ENCODE data around the gene ARHGAP6. TPM values are rescaled to one million over a fixed set of nuclear protein-coding genes. Genes with fewer than 3 reads are reported as not detected.

ARHGAP6 gene
- total RNA-seq, 1 experiment from 2014 or later = 0.07 TPM

GRCh38 chrX:11528623-11529022 is 137.1 kb downstream of the ARHGAP6 start:
- H3K9ac ChIP-seq (ENCODE audit: extremely low read depth, insufficient read length, low read length) = no peak overlapping the region
- H3K56ac ChIP-seq (ENCODE audit: insufficient read length, low read depth, low read length) = no peak overlapping the region
- no peak overlapping the region for H3K4ac ChIP-seq (ENCODE audit: low read depth, low read length)
- H3K4me2 ChIP-seq (ENCODE audit: insufficient read depth, insufficient read length, low read length) = no peak overlapping the region
- H2BK20ac ChIP-seq (ENCODE audit: low read depth, low read length, poor library complexity, severe bottlenecking) = no peak overlapping the region
- H3K4me1 Mint-ChIP-seq = peaks cover 0 to 3% of the 10 kb centered on the region in 2 experiments; a peak in 1 of 4 replicates
- no peaks in the 10 kb centered on the region for H3K23me2 ChIP-seq (ENCODE audit: insufficient read length, low read depth, low read length, poor library complexity, severe bottlenecking)
- H2BK5ac ChIP-seq (ENCODE audit: insufficient read length, low read length) = no peak overlapping the region
- no peaks in the 10 kb centered on the region for H3K79me2 ChIP-seq (ENCODE audit: insufficient read depth, low read length)
- no peaks in the 10 kb centered on the region for H3K79me1 ChIP-seq (ENCODE audit: insufficient read depth, low read depth, low read length, poor library complexity, severe bottlenecking)
- no peak overlapping the region for H4K8ac ChIP-seq (replicated peaks; ENCODE audit: insufficient read length, low read depth, low read length)
- H3K9me3 Mint-ChIP-seq = peaks cover 33 to 50% of the 10 kb centered on the region in 2 experiments
- no peak overlapping the region for H3K23ac ChIP-seq (ENCODE audit: insufficient read length, low read depth, low read length)
- H3K14ac ChIP-seq (ENCODE audit: insufficient read depth, low read length) = no peak overlapping the region
- H3K27me3 ChIP-seq (ENCODE audit: insufficient read depth, low read length) = no peaks in the 10 kb centered on the region
- no peak for DNase-seq
- H3K27ac ChIP-seq (ENCODE audit: insufficient read length, low read depth, low read length) = no peak overlapping the region
- H2BK120ac ChIP-seq (ENCODE audit: low read depth, low read length, poor library complexity, severe bottlenecking) = no peak overlapping the region
- H3K18ac ChIP-seq (ENCODE audit: insufficient read length, low read depth, low read length) = no peak overlapping the region
- H2BK12ac ChIP-seq (ENCODE audit: insufficient read length, low read depth, low read length) = no peak overlapping the region
- no peaks in the 10 kb centered on the region for H4K20me1 ChIP-seq (ENCODE audit: control insufficient read depth, insufficient read depth, insufficient read length)
- H3K4me1 ChIP-seq (ENCODE audit: insufficient read depth, low read length) = no peaks in the 10 kb centered on the region
- H3K27me3 Mint-ChIP-seq (ENCODE audit: low read depth) = peaks cover under 1% of the 10 kb centered on the region
- no peak overlapping the region for H2BK15ac ChIP-seq (ENCODE audit: low read depth, low read length)
- H3K27ac Mint-ChIP-seq = no peak overlapping the region
- no peak overlapping the region for H3K4me3 Mint-ChIP-seq
- no peak overlapping the region for H4K91ac ChIP-seq (ENCODE audit: insufficient read length, low read depth, low read length)
- H3K9me3 ChIP-seq (ENCODE audit: control insufficient read depth, low read depth, low read length) = no peaks in the 10 kb centered on the region
- H3K36me3 Mint-ChIP-seq (ENCODE audit: insufficient read depth in 1 of 3, low read depth in 3 of 3) = no peaks in the 10 kb centered on the region
- H3T11ph ChIP-seq (ENCODE audit: low read length) = no peak overlapping the region
- H2AFZ ChIP-seq (ENCODE audit: low read length) = no peak overlapping the region
- no peak overlapping the region for H2AK5ac ChIP-seq (ENCODE audit: insufficient read length, low read length)
- TF ChIP-seq CTCF (conservative IDR thresholded peaks at IDR 0.05) = no peak
- no peak overlapping the region for H4K5ac ChIP-seq (ENCODE audit: insufficient read length, low read depth, low read length)
- no CpG with 5 or more reads among the region's 2 CpGs for WGBS (ENCODE audit: extremely low coverage, insufficient read length, low lambda C conversion rate)

Data from H9 (cell line).